HepG2 (cell line): ENCODE results near the gene KATNAL1. TPM values are rescaled to one million over a fixed set of nuclear protein-coding genes. Genes with fewer than 3 reads are reported as not detected.

Source experiments
- ATAC-seq: fragments of 200-7000 bp; cut with Tn5 transposase; 3 replicates; pipeline ENCODE4 v1.9.1; 2020; ENCODE audit warnings: mild to moderate bottlenecking, moderate library complexity
- BruUV-seq: library from RNA; stranded (reverse); fragments of 400-500 nt; replicated peaks from 2 replicates; lab custom pipeline; 2021; lab: Mats Ljungman, UMichigan
- CTCF ChIA-PET: fragments of 300-600 bp; formaldehyde crosslinking; extraction: SDS; loops from one replicate; lab custom pipeline; 2021; ENCODE audit warnings: low total read pairs, inconsistent platforms, low intra/inter-chr PET ratio; lab: Yijun Ruan, JAX
- POLR2A ChIA-PET: fragments of 350-600 bp; sonication (Branson Sonifier 250); formaldehyde crosslinking; loops from one replicate; lab custom pipeline; 2020; ENCODE audit warnings: antibody characterized with exemption, inconsistent platforms; lab: Yijun Ruan, JAX
- DNase-seq: peaks from one replicate; pipeline ENCODE4 v3.0.0-alpha.2; 2015; ENCODE audit warnings: low spot score
- FAIRE-seq: peaks from 3 replicates; lab custom pipeline; 2011; peaks lifted over from hg19 to GRCh38; lab: Jason Lieb, UNC
- H2AFZ ChIP-seq: one replicate; pipeline ENCODE4 v1.6.1; 2011; ENCODE audit warnings: low read length, inconsistent platforms
- H3K27ac ChIP-seq: fragments of 300-600 bp; 3 replicates; pipeline ENCODE4 v1.8.0; 2011; ENCODE audit warnings: mixed run types, mild to moderate bottlenecking, mixed read lengths, low read length, inconsistent platforms; ENCODE audit not compliant: insufficient read depth; ENCODE audit errors: extremely low read length
- H3K27me3 ChIP-seq, 2 experiments: fragments of 200-600 bp in 1 of 2; 2 replicates in 1 of 2; 3 replicates in 1 of 2; pipeline versions ENCODE4 v1.6.0 to v1.8.0; 2011; ENCODE audit warnings: low read length in 2 of 2, mild to moderate bottlenecking in 2 of 2, moderate library complexity in 2 of 2, inconsistent platforms in 1 of 2; ENCODE audit not compliant: insufficient read depth in 2 of 2, control insufficient read depth in 1 of 2
- H3K36me3 ChIP-seq, 2 experiments: fragments of 200-600 bp in 1 of 2; replicated peaks in 1 of 2; 2 replicates in 1 of 2; 3 replicates in 1 of 2; pipeline versions ENCODE4 v1.5.1 to v1.8.0; 2011; ENCODE audit warnings: low read length in 2 of 2, inconsistent platforms in 1 of 2; ENCODE audit not compliant: insufficient read depth in 2 of 2, control insufficient read depth in 1 of 2
- H3K4me1 ChIP-seq: 2 replicates; pipeline ENCODE4 v1.5.1; 2012; ENCODE audit warnings: low read length, inconsistent platforms; ENCODE audit not compliant: insufficient read depth
- H3K4me2 ChIP-seq: 2 replicates; pipeline ENCODE4 v1.6.0; 2011; ENCODE audit warnings: low read depth, low read length, inconsistent platforms
- H3K4me3 ChIP-seq, 3 experiments: fragments of 200-600 bp in 1 of 3; sonication (generic), shearing (Covaris generic) in 1 of 3; replicated peaks in 1 of 3; 2 replicates each; pipeline ENCODE4 v1.5.1; 2011 to 2016; ENCODE audit warnings: low read length in 3 of 3, inconsistent platforms in 2 of 3, low read depth in 2 of 3, mild to moderate bottlenecking in 2 of 3, control low read depth in 1 of 3, mixed read lengths in 1 of 3; ENCODE audit not compliant: insufficient read depth in 1 of 3
- H3K79me2 ChIP-seq: one replicate; pipeline ENCODE4 v1.6.1; 2011; ENCODE audit warnings: low read length, inconsistent platforms; ENCODE audit not compliant: insufficient read depth
- H3K9ac ChIP-seq: 2 replicates; pipeline ENCODE4 v1.6.0; 2011; ENCODE audit warnings: mild to moderate bottlenecking, low read depth, low read length, inconsistent platforms; ENCODE audit not compliant: insufficient read depth
- H3K9me3 ChIP-seq: 2 replicates; pipeline ENCODE4 v1.5.1; 2012; ENCODE audit warnings: mild to moderate bottlenecking, low read length
- H4K20me1 ChIP-seq: 2 replicates; pipeline ENCODE4 v1.6.0; 2011; ENCODE audit warnings: inconsistent platforms, mild to moderate bottlenecking, low read length, moderate library complexity; ENCODE audit not compliant: insufficient read depth
- BORCS8-MEF2B ChIP-seq: sonication (generic); formaldehyde crosslinking; IDR thresholded peaks from 2 replicates; pipeline ENCODE4 v1.8.0; 2022; ENCODE audit warnings: mild to moderate bottlenecking, missing genetic modification reagents
- HDAC2 ChIP-seq: sonication (generic); formaldehyde crosslinking; IDR thresholded peaks from 2 replicates; pipeline ENCODE4 v1.4.0; 2020; ENCODE audit warnings: missing genetic modification reagents
- HMGA1 ChIP-seq: sonication (generic); formaldehyde crosslinking; conservative IDR thresholded peaks from 2 replicates; pipeline ENCODE4 v1.4.0; 2020; ENCODE audit warnings: missing genetic modification reagents
- LRRFIP1 ChIP-seq: sonication (generic); formaldehyde crosslinking; conservative IDR thresholded peaks from 2 replicates; pipeline ENCODE4 v1.4.0; 2020; ENCODE audit warnings: missing genetic modification reagents
- MEIS2 ChIP-seq: sonication (generic); formaldehyde crosslinking; IDR thresholded peaks from 2 replicates; pipeline ENCODE4 v1.9.0; 2021; ENCODE audit warnings: mild to moderate bottlenecking, missing genetic modification reagents
- MLXIP ChIP-seq: sonication (generic); formaldehyde crosslinking; IDR thresholded peaks from 2 replicates; pipeline ENCODE4 v1.9.0; 2021; ENCODE audit warnings: missing genetic modification reagents, borderline replicate concordance
- NPAS2 ChIP-seq: sonication (generic); formaldehyde crosslinking; IDR thresholded peaks from 2 replicates; pipeline ENCODE4 v1.8.0; 2022; ENCODE audit warnings: mild to moderate bottlenecking, missing genetic modification reagents, borderline replicate concordance
- NRL ChIP-seq: sonication (generic); formaldehyde crosslinking; IDR thresholded peaks from 2 replicates; pipeline ENCODE4 v1.5.0; 2020; ENCODE audit warnings: missing genetic modification reagents, mild to moderate bottlenecking, moderate library complexity, borderline replicate concordance
- ZNF83 ChIP-seq: sonication (generic); formaldehyde crosslinking; IDR thresholded peaks from 2 replicates; pipeline ENCODE4 v1.4.0; 2020; ENCODE audit warnings: missing genetic modification reagents, mild to moderate bottlenecking, borderline replicate concordance
- WGBS: methylation state at CpG from one replicate; pipeline ENCODE4 v1.1.6; 2017; ENCODE audit warnings: low lambda C conversion rate; 5-methylcytosine and 5-hydroxymethylcytosine counted together
- in situ Hi-C: cut with HindIII; loops from 2 replicates; pipeline ENCODE4 v1.10.0; 2017; ENCODE audit warnings: low pct_unique_long_range_greater_than_20kb; ENCODE audit not compliant: extremely low pct_ligation_motif_present
- intact Hi-C: fragments of 100-400 bp; cut with micrococcal nuclease; formaldehyde crosslinking; loops from one replicate; pipeline ENCODE4 v1.10.0; 2022; ENCODE audit not compliant: unreplicated experiment
- polyA plus RNA-seq, 8 experiments: library from polyadenylated mRNA; depleted of rRNA in 3 of 8; stranded (reverse) in 7 of 8; unstranded in 1 of 8; fragments of >200 nt; fragmentation: Illumina TruSeq in 4 of 8; extraction: Trizol in 4 of 8; gene quantifications; 2 replicates each; pipeline versions ENCODE4 v1.2.1 to v1.2.3, GENCODE V29; 2011 to 2016; ENCODE audit warnings: low read depth in 4 of 8, missing spikeins in 1 of 8, mixed read lengths in 1 of 8; ENCODE audit not compliant: insufficient read depth in 1 of 8
- total RNA-seq, 5 experiments: library from RNA; depleted of rRNA; stranded (reverse); fragments of >200 nt; fragmentation: Illumina TruSeq; extraction: Trizol; gene quantifications; 2 replicates each; pipeline ENCODE4 v1.2.3, GENCODE V29; 2016; ENCODE audit warnings: low read depth in 1 of 5

The KATNAL1 gene
- total and polyA plus RNA-seq, 2 of the 13 experiments (the other 11 are each of a cell fraction or from before 2014, with no cell fraction given): 3.2 to 11.8 TPM

- Histone ChIP-seq H3K4me2 (no peak overlapping the region), H2AFZ (no peak overlapping the region), H3K4me1 (0 out of 2 replicates have a peak, but pooled peaks cover 7% of the 10 kb centered on the region), H3K36me3 (no peaks in the 10 kb centered on the region), H4K20me1 (no peaks in the 10 kb centered on the region), H3K9ac (no peak overlapping the region), H3K27me3 (peaks cover 0 to 29% of the 10 kb centered on the region in 2 experiments; a peak in 2 of 5 replicates), H3K27ac (no peak overlapping the region), H3K4me3 (no peak overlapping the region), H3K9me3 (no peaks in the 10 kb centered on the region), H3K79me2 (no peaks in the 10 kb centered on the region)
- DNase-seq: no peak
- FAIRE-seq: no peak
- intact Hi-C loops (no loop called here), in situ Hi-C loops (no loop called here)
- WGBS: 57% methylated on average over 7 of the region's 7 CpGs
- TF ChIP-seq HMGA1 (CRISPR knock-in tag) (no peak), NPAS2 (CRISPR knock-in tag) (no peak)
- CTCF ChIA-PET: no interaction called here
- ATAC-seq: no peak
- POLR2A ChIA-PET: no interaction called here
- BruUV-seq: no TSS peak
Measured at GRCh38 chr13:30157616-30157993, 149.7 kb downstream of the KATNAL1 start.

GRCh38 chr13:30156826-30157615 lies 150.3 kb downstream of the KATNAL1 start:
- Histone ChIP-seq H3K9me3 (no peaks in the 10 kb centered on the region), H2AFZ (no peak overlapping the region), H3K9ac (no peak overlapping the region), H3K27ac (no peak overlapping the region), H3K27me3 (peaks cover 0 to 29% of the 10 kb centered on the region in 2 experiments; a peak in 2 of 5 replicates), H3K36me3 (no peaks in the 10 kb centered on the region), H3K79me2 (no peaks in the 10 kb centered on the region), H3K4me1 (0 out of 2 replicates have a peak, but pooled peaks cover 7% of the 10 kb centered on the region), H4K20me1 (no peaks in the 10 kb centered on the region), H3K4me3 (no peak overlapping the region), H3K4me2 (no peak overlapping the region)
- WGBS: 21% methylated on average over 6 of the region's 17 CpGs
- FAIRE-seq (no peak), ATAC-seq (no peak), DNase-seq (no peak)
- no TSS peak for BruUV-seq
- POLR2A ChIA-PET: interaction anchor here (0.6 kb wide), 1 partner anchor 1010 kb away, joined by 4 read pairs; no protein-coding TSS in a partner anchor
- CTCF ChIA-PET: no interaction called here
- intact Hi-C loops: no loop called here
- in situ Hi-C loops: no loop called here
- no peak for TF ChIP-seq ZNF83 (CRISPR knock-in tag)
- no peak for TF ChIP-seq NRL (CRISPR knock-in tag)
- TF ChIP-seq MLXIP: no peak
- no peak for TF ChIP-seq NPAS2 (CRISPR knock-in tag)
- no peak for TF ChIP-seq LRRFIP1 (CRISPR knock-in tag)
- TF ChIP-seq BORCS8-MEF2B (CRISPR knock-in tag): no peak
- no peak for TF ChIP-seq HDAC2 (CRISPR knock-in tag)
- no peak for TF ChIP-seq MEIS2 (CRISPR knock-in tag)
